ENCODE results near the gene TBC1D28.
"Not testable (repeated sequence)": the region's sequence is repeated elsewhere in the genome, so short reads cannot be mapped to it uniquely, and the experiment has no call there.

GRCh38 chr17:18667535-18667934, 23.3 kb upstream of the TBC1D28 start:
- TF ChIP-seq, protein P1, sequence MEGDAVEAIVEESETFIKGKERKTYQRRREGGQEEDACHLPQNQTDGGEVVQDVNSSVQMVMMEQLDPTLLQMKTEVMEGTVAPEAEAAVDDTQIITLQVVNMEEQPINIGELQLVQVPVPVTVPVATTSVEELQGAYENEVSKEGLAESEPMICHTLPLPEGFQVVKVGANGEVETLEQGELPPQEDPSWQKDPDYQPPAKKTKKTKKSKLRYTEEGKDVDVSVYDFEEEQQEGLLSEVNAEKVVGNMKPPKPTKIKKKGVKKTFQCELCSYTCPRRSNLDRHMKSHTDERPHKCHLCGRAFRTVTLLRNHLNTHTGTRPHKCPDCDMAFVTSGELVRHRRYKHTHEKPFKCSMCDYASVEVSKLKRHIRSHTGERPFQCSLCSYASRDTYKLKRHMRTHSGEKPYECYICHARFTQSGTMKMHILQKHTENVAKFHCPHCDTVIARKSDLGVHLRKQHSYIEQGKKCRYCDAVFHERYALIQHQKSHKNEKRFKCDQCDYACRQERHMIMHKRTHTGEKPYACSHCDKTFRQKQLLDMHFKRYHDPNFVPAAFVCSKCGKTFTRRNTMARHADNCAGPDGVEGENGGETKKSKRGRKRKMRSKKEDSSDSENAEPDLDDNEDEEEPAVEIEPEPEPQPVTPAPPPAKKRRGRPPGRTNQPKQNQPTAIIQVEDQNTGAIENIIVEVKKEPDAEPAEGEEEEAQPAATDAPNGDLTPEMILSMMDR (conservative IDR thresholded peaks at IDR 0.05 in 1 of 2, IDR thresholded peaks at IDR 0.05 in 1 of 2; ENCODE audit: low read depth in 1 of 2, low read length in 2 of 2) = not testable (repeated sequence)
- TF ChIP-seq EZH2 (IDR thresholded peaks at IDR 0.05; ENCODE audit: low read length, missing control alignments) = not testable (repeated sequence)

All from fibroblast of lung (primary cell).